A172 (cell line): ENCODE results near the gene TRAF3IP1. TPM values are rescaled to one million over a fixed set of nuclear protein-coding genes. Genes with fewer than 3 reads are reported as not detected.
"Not testable (repeated sequence)": the region's sequence is repeated elsewhere in the genome, so short reads cannot be mapped to it uniquely, and the experiment has no call there.

Experiments
- DNase-seq: peaks from one replicate; pipeline ENCODE4 v3.0.0-alpha.2; 2015; ENCODE audit warnings: low spot score
- total RNA-seq: library from RNA; depleted of rRNA; stranded (reverse); fragments of >200 nt; shearing (Covaris generic); gene quantifications from 2 replicates; pipeline ENCODE4 v1.2.3, GENCODE V29; 2014

The TRAF3IP1 gene
- total RNA-seq, 1 experiment from 2014 or later: 17.9 TPM

DNA sequence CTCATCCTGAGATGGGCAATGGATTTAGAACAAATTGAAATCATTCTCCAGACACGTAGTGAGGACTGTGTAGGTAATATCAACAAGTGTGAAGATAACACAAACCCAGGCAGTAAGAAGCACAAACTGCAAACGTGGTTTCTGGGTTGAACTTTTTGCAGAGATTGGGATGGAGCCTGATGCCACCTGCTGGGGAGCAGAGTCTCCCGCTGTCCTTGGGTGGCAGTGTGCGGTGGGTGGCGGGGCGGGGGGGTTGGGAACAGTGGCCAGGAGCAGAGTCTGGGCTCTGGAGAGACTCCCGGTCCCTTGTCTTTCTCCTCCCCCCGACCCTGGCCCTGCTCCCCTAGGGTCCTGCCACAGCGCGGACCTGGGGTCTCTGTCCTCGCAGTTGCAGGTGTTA is 19.5 kb downstream of the TRAF3IP1 start:
- DNase-seq: no peak

DNA sequence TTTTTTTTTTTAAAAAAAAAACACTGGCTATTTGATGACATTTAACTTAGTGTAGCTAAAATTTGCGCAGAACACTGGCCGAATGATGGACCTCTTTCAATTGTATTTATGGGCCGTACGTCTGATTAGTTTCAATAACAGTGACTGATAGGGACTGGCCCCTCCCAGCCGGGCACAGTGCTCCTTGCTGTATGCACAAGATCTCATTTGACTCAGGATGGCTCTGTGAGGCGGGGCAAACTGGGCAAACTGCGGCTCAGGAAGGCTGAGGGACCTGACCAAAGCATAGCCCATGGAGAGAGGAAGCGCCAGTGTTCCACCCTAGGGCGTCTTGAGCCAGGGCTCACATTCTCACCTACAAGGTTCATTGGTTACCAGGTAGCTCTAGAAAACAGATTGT is 21.2 kb downstream of the TRAF3IP1 start:
- DNase-seq: no peak

DNA sequence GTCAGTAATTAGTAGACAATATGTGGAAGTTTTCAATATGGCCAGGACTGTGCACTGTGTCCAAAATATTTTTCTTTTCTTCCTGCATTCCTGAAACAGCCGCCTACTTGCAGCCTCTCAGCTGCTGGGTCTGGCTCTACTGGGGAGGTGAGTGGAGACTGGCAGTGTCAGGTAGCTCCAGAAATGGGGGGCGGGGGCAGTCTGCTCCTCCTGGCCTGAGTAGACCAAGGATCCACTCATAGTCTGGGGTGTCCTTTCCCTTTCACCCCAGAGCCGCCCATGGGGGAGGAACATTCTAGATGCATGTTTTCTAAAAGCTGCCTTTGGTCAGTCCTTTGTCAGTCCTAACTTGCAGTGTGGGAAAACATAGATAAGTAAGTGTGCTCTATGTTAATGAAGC is 23.7 kb downstream of the TRAF3IP1 start:
- no peak for DNase-seq

DNA sequence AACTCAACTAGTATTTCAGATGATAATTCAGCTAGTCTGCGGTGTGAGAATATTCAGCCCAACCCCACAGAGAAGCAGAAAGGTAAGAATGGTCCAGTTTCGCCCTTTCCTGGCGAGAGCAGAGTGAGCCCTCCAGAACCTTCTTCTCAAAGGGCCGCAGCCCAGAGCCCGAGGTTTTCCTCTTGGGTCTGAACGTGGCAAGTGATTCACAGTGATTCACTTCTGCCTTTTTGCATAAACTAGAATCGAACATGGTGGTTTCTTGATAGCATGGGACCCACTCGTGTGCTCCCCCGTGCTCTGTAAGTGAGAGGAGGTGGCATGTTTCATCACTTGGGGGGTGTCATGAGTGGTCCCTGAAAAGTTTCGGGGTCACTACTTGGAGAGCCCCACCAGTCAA is 24.2 kb downstream of the TRAF3IP1 start:
- no peak for DNase-seq

DNA sequence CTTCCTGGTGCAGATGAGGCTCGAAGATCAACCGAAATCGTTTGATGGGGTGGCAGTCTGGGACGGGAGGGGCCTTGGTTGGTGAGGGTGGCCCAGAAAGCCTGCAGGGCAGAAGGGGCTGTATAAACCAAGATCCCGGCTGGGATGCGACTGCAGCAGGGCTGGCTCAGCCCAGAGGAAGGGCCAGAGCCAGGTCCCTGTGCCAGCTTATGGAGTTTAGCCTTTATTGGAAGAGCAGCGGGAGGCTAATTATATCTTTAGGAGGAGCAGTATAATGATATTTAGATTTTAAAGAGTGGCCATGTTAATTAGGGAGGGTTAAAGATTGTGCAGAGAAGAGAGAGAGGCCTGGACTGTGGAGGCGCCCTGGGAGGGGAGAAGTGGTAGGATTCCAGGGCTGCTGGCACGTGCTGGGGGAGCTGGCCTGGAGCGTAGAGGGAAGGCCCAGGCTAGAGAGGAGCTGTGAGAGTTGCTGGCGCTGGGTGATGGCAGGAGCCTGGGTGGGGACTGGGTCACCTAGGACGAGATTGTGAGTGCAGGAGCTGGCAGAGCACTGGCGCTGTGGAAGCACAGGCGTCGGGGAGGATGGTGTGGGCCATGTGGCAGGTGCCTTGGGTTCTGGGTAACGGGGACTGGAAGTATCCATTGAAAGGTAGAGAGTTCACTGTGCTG is 25.1 kb downstream of the TRAF3IP1 start:
- DNase-seq: no peak

DNA sequence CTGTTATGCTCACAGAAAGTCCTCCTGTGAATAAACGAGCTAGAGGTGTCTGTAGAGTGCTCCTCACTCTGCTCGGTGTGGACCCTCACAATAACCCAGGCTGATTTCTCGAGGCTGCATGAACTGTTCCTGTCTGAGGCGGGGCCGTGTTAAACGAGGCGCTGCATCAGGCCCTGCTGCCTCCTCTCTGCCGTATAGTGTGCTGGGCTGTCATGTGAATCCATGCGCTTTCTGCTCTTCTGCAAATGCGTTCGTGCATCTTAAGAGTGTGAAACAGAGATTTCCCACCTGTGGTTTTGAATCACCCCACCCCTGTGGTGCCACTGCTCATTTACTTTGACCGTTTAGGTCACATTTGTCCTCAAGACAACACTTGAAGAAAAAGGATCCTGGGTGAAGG is 26.2 kb downstream of the TRAF3IP1 start:
- DNase-seq: no peak

DNA sequence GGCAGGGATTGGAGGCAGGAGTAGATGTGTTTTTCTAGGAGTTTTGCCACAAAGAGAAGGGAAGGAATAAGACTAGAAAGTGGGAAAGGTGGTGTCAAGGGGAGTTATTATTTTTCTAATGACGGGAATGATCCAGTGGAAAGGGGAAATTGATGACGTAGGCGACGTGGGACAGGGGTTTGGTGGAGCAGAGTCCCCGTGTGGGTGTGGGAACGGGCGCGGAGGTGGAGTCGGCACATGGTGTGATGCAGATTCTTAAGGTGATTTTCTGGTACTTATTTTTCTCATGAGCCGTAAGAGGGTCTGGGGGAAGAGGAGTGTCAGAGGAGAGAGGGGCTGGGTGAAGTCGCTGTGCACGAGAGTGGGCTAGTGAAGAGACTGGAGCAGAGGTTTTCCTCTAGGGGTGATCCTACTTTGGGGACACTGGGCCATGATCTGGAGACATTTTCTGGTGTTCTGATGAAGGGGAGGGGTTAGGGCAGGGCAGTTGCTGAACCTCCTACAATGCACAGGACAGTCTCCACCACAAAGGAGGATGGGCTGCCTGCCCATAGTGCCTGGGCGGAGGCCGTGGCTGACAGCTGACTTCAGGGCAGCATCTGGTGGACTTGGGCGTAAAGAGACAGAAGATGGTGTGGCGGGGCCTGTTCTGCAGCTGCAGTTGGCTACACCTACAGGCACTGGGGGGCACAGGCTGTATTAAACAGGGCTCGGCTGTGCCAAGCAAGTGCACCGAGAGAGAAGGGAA is 30.0 kb downstream of the TRAF3IP1 start:
- no peak for DNase-seq

DNA sequence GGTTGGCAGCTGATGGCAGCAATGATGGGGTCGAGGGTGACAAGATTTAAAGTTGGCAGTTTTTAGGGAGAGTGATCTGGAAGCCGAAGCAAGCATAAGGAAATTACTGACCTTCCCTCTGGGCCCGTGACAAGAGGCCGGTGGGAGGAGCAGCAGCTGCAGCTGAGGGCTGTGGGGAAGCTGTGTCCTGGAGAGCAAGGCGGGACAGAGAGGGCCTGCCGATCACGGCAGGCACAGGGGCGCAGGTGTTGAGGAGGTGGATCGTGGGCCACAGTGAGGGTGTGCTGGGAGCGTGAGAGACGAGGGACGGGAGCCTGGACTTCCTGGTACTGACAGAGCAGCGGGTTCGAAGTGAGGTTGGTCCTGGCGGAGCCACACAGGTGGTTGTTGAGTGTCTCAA is 31.0 kb downstream of the TRAF3IP1 start:
- no peak for DNase-seq

DNA sequence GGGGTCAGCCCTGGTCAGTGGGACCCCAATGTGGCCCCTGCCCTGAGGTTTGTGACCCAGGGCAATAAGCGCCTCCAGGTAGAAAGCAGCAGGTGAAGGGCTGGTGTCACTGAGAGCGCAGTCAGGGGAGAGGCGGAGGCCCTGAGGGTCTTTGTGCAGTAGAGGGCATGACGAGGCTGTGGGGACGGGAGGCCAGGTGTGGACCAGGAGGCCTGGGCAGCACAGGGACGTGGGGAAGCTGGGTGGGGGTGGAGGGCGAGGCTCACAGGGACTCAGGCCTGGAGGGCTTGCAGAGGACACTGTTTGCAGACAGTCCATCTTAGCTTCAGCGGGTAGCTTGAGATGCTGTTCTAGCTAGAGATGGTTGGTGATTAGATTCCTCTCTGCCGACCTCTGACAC is 32.0 kb downstream of the TRAF3IP1 start:
- no peak for DNase-seq

DNA sequence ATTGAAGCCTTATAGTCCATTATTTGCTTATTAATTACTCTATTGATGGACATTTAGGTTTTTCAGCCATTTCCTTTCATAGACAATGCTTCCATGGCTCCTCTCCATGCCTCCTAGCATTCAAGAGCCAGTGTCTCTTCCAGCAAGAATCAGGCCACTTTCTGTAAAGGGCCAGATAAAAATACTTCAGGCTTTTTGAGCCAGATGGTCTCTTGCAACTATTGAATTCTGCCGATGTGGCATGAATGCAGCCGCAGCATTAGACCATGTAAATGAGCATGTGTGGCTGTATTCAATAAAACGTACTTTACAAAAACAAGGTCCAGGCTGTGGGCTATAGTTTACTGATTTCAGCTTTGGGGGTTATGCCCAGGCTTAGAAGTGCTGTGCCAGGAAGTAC is 38.5 kb downstream of the TRAF3IP1 start:
- no peak for DNase-seq

DNA sequence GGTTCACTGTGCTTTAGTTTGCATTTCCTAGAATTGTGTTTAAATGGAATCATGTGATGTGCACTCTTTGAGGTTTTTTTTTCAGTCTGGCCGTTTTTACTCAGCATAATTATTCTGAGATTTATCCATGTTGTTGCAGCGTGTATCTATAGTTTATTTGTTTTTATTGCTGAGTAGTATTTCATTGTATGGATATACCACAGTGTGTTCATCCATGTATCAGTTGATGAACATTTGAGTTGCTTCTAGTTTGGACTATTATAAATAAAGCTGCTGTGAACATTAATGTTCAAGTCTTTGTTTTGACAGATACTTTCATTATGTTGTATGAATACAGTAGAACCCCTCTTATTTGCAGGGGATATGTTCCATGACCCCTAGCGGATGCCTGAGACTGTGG is 39.1 kb downstream of the TRAF3IP1 start:
- DNase-seq: no peak

DNA sequence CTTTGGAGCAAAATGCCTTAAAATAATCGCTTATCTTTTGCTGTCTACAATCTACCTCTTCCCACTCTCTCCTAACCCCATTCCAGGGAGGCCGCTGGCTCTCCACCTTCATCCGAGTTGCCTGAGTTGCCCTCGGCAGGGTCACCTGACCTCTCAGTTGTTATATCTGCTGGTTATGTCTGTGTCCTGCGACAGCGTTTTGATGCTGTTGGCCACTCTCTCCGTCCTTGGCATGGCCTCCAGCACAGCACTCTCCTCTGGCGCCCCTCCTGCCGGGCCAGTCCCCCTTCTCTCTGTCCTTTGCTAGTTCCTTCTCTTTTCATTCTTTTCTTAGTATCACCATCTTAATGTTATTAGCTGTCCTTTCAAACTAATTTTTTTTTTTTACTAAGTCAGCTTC is 41.6 kb downstream of the TRAF3IP1 start:
- DNase-seq: no peak

DNA sequence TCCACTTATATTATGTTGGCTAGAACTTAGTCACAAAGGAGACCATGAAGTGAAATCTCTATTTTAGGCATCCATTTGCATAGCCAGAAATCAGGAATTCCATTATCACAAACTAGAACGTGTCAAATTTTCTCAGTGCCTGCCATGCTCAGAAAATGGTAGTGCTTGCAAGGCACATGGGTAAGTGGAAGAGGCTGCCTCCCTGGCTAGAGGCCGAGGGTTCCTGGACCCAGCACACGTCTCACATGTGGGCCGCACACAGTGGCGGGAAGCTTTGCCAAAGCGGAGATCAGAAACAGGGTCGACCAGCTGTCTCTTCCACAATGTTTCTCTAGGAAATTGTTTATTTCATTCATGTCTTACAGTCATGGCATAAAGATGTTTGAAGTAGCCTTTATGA is 42.3 kb downstream of the TRAF3IP1 start:
- DNase-seq: no peak

DNA sequence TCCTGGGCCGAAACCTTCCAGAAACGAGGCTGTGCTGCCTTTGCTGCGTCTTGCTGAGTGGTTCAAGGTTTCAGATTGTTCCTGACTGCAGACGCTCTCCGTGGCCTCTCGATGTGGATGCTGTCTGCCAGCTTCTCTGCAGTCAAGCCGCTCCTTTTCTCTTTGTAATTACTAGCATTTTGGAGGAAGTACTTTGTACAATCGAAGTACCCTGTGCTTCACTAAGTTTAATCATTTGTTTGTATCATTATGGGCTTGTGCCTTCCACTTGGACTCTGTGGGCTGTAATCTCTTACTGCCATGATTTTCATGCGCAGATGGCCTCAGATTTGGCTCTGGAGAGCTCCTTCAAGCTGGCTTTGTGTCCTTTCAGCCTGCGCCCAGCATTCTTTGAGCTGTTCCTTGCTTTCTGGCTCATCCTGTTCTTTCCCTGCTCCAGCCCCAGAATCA is 49.3 kb downstream of the TRAF3IP1 start:
- no peak for DNase-seq

DNA sequence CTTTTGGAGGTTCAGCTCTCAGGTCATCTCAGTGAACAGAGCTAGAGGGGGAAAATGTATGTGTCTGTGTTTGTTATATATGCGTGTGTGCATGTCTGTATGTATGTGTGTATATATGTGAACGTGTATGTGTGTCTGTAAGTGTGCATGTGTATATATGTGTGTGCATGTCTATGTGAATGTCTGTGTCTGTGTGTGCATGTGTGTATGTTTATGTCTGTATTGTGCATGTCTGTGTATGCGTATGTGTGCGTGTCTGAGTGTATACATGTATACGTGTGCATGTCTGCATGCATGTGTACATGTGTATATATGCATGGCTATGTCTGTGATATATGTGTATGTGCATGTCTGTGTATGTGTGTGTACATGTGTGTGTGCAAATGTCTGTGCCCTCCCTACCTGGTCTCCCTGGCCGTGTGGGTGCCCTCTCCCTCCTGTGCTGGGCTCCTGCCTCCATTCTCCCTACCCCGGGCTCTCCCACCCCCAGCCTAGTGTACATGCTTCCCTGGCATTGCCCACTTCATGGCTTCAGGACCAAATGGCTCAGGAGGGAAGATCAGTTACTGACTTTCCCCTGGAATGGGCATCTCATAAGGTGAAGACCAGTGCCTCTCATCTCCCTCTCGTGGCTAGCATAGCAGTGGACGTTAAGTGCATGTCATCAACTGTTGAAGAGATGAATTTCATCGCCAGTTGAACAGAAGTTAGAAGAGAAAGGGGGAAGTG is 49.9 kb downstream of the TRAF3IP1 start:
- no peak for DNase-seq

DNA sequence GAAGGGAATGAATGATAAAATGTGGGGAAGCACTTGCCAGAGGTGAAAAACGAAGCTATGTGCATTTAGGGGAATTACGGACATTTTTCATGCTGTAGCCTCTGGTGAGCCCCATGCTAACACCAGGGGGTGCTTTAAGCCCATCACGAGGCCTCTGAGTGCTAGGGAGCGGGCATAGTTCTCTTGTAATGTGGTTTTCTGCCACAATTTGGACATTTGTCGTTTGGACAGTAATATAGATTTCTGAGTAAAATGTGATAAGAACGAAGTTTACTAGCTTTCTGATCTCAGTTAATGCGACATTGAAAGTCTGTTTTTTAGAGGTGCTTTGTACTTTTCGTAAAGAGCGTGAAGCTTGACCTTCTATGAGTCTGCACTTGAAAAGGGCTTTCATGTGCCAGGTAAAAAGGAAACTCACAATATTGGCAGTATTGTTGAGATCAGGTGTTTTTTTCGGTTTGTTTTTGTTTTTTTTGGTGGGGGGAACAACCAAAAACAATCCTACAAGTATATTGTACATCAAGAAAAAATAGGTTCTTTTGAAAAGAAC is 50.6 kb downstream of the TRAF3IP1 start:
- peak; percentile 67 for DNase-seq

DNA sequence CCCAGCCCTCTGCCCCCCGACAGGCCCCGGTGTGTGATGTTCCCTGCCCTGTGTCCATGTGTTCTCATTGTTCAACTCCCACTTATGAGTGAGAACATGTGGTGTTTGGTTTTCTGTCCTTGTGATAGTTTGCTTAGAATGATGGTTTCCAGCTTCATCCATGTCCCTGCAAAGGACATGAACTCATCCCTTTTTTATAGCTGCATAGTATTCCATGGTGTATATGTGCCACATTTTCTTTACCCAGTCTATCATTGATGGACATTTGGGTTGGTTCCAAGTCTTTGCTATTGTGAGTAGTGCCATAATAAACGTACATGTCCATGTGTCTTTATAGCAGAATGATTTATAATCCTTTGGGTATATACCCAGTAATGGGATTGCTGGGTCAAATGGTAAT is 52.0 kb downstream of the TRAF3IP1 start:
- not testable (repeated sequence) for DNase-seq

DNA sequence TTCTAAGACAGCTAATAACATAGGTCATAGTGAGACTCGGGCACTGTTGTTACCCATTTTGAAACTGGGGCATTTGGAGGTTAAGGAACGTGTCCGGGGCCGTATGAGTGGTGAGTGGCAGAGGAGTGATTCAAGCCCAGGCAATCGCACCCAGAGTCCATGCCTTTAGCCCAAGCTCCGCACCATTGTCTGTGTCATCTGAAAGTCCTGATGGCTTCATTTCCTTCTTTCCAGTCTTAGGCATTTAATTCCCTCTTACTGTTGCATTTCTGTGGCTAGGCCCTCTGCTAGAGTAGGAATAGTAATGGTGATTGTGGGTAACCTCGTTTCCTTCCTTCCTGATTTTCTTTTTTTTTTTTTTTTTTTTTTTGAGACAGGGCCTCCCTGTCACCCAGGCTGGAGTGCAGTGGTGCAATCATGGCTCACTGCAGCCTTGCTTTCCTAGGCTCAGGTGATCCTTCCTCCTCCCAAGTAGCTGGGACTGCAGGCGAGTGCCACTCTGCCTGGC is 56.6 kb downstream of the TRAF3IP1 start:
- peak; percentile 23 for DNase-seq

DNA sequence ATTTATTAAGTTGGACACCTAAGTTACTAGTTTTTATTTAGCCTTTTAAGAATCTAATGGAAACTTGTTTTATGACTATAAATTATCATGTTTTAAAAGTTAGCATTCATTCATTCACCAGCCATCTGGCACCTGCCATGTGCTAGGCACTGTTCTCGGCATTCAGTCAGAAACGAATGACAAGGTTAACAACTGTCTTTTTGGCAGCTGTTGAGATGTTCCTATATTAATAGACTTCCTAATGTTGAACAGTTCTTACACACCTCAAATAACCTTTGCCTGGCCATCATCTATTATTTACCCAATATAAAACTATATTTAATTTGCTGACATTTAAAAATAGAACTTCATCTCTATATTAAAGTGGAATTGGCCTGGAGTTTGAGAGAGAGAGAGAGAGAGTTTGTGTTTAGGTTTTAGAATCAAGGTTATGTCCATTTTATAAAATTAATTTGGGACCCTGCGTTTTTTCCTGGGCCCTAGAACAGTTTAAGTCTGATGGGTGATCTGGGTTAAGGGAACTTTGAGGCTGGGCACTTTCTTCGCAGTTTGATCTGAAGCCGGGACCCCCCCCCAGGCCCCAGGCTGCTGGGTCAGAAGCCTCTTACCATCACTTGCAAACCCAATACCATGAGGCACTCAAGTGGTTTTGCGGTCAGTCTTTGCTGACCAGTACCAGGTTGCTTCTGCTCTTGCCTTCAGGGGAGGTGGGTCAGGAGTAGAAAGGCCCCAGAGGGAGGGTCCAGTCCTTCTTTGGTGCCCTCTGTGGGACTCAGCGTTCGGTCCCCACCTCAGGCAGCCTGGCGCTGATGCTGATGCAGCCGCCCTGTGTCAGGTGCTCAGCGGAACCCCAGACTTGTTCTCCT is 58.1 kb downstream of the TRAF3IP1 start:
- no peak for DNase-seq

DNA sequence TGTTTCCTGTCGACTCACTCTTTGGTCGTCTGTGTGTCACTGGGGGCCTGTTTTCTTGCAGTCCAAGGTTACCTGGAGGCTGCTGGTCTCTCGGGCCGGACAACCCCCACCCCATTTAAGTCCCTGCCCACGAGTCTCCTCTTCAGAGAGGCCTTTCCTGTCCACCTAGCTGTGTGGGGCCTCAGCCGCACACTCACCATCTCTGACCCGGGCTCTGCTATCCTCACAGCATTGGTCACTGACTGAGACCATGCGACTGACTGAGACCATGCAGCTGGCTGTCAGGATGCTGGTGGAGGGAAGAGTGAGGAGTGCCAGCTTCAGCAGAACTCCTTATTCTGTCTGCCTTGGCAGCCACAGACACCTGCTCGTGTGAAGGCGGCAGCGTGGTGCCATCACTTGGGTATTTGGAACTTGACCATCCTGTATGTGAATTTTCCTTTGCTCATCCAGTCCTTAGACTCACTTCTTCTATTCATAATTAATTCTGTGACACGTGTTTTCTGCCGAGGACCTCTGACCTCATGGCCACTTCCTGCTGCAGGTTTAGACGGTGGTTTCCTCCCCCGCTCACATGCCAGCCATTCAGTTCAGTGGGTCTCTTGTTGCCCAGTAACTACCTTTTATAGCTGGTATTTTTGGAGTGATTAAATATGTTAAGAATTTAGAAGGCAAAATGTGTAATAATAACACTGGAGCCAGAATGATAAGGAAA is 58.9 kb downstream of the TRAF3IP1 start:
- DNase-seq: peak; percentile 91

DNA sequence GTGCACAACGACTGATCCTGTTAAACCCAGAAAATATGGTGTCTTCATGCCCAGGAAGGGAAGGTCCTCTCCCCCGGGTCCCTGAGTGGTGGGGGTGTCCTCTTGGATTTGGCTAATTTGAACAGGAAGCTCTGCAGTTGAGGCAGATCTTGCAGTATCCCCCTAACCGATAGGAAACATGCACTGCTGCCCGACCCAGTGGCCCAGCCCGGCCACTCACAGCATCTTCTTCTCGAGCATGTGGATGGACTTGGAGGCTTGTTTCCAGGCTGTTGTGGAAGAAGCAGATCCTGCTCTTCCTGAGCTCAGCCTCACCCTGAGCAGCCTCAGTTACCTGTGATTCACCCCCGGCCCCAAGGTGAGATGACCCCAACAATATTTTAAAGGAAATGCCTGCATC is 60.0 kb downstream of the TRAF3IP1 start:
- DNase-seq: no peak
